Measurements from ENCODE around the gene EMILIN3. TPM values are rescaled to one million over a fixed set of nuclear protein-coding genes. Genes with fewer than 3 reads are reported as not detected.

EMILIN3 gene
- total RNA-seq, 2 donors from 2014 or later, result 1.4 to 2.3 TPM

DNA sequence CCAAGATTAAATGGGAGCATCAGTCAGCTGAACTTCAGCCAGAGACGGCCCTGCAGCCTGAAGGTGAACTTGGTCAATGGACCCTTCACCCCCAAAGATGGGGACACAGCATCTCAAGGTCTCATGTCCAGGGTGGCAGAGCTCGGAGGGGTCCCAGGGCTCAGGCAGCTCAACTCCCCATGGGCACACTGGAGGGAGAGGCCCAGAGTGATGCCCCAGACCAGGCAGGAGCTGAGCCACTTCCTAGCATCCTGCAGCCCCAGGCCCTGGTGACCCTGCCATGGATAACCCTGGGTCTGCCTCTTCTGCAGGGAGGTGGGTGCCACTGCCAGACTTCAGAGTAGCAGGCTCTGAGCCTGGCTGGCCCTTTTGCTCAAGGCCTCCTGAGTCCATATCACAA lies 27.5 kb upstream of the EMILIN3 start:
- intact Hi-C loops (cut with DNase I), result no loop called here
- no peak for DNase-seq (ENCODE audit: low spot score)

DNA sequence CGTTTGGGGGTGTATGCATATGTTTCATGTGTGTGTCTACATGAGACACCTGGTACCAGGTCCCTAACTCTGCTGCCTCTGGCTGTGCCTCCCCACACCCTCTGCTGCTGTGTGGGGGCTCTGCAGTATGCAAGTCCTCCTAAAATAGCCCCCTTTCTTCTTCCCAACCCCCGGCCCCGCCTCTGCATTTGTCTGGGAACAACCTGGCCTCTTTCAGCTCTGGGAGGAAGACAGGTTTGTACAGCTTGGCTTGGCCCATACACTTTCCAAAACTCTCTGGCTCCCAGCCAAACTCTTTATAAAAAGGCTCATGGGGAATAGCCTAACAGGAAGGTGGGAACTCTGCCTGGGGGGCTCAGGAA lies 27.1 kb upstream of the EMILIN3 start:
- no peak for DNase-seq (ENCODE audit: low spot score)
- intact Hi-C loops (cut with DNase I), result no loop called here

DNA sequence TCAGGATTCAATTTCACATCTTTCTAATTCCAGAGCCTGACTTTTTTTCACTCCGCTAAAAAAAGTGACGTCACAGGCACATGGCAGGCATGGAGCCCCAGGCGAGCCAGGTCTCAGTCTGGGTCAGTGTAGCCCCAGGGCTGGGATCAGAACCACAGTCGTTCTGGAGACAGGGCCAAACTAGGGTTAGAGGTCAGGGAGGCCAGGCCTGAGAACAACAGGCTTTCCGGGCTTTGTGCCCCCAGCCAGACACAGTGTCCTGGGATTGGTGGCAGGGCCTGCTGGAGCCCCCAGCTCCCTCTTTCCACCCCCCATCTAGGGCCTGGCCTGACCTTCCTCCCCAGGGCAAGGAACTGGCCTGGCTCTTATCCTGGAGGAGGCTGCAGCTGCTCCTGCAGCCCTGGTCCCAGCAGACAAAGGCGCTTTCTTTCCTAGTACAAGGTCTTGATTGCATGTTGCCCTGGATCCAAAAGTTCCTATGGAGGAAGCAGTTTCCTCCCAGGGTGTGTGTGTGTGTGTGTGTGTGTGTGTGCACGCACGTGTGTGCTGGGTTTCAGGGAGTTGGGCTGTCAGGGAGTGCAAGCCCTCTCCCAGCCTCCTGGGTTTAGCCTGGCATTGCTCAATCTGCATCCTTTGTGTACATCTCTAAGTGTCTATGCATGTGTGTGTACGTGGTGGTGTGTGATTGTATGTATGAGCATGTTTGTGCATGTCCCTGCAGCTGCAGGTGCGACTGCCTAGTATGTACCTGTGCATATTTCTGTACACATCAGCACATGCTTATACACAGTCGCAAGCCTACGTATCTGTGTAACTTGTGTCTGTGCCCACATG lies 26.5 kb upstream of the EMILIN3 start:
- peak; percentile 83 for DNase-seq (ENCODE audit: low spot score)
- intact Hi-C loops (cut with DNase I), result no loop called here

DNA sequence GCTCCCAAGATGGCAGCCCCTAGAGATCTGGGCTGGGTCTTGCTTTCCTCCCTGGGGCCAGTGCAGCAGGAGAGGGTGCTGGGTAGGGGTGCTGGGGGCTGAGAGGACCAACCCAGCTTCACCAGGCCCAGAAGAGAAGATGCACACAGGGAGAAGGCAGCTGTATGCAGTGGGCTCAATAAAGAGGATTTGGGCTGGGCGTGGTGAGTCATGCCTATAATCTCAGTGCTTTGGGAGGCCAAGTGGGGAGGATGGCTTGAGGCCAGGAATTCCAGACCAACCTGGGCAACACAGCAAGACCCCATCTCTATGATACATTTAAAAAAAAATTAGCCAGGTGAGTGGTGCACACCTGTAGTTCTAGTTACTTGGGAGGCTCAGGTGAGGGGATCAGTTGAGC lies 25.7 kb upstream of the EMILIN3 start:
- intact Hi-C loops (cut with DNase I), result no loop called here

DNA sequence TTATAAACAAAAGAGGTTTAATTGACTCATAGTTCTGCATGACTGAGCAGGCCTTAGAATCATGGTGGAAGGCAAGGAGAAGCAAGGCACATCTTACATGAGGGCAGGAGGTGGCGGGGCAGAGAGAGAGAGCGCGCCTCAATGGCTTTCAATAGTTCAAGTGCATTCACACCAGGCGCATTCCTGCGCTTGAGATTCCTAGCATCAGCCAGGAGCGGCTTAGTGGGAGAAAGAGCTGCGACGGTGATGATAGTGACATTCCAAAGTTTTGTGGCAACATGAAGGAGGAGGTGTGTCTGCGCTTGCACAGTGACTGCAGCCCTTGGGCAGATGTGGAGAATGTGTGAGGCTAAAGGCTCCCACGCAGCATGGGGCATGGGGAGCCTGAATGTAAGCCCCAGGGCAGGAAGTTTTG lies 25.0 kb upstream of the EMILIN3 start:
- no peak for DNase-seq (ENCODE audit: low spot score)
- intact Hi-C loops (cut with DNase I), result no loop called here

More for the DNA sequence above, 25.7 kb upstream of the EMILIN3 start:
- DNase-seq (ENCODE audit: low spot score), result no peak

DNA sequence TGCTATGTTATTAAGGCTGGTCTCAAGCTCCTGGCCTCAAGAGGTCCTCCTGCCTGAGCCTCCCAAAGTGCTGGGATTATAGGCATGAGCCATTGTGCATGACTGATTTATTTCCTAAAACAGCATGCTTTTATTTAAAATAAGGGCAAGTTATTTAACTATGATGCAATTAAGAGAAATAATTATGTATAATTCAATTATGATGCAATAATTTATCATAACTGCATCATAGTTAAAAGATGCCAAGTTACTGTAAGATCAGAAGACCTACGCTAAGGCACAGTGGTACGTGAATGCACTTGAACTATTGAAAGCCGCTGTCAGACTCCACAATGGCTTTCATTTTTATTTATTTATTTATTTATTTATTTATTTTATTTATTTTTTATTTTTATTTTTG lies 24.3 kb upstream of the EMILIN3 start:
- DNase-seq (ENCODE audit: low spot score), result no peak
- intact Hi-C loops (cut with DNase I), result no loop called here

DNA sequence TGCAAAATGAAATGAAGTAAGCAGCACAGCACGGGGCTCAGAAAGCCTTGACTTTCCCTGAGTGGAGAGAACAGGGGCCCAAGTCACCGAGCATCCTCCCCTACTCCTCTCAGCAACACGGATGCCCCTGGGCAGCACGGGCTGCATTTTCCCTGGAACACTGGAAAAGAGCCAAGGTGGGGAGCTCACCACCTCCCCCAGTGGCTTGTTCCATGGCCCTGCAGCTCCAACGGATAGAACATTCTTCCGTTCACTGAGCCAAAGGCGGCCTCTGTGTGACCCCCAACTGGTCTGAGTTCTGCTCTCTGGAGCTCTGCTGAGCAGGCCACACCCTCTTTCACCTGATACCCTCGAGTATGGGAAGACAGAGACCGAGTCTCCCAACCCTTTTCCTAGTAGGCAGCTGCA lies 20.8 kb upstream of the EMILIN3 start:
- DNase-seq (ENCODE audit: low spot score), result peak; percentile 63
- intact Hi-C loops (cut with DNase I), result no loop called here

DNA sequence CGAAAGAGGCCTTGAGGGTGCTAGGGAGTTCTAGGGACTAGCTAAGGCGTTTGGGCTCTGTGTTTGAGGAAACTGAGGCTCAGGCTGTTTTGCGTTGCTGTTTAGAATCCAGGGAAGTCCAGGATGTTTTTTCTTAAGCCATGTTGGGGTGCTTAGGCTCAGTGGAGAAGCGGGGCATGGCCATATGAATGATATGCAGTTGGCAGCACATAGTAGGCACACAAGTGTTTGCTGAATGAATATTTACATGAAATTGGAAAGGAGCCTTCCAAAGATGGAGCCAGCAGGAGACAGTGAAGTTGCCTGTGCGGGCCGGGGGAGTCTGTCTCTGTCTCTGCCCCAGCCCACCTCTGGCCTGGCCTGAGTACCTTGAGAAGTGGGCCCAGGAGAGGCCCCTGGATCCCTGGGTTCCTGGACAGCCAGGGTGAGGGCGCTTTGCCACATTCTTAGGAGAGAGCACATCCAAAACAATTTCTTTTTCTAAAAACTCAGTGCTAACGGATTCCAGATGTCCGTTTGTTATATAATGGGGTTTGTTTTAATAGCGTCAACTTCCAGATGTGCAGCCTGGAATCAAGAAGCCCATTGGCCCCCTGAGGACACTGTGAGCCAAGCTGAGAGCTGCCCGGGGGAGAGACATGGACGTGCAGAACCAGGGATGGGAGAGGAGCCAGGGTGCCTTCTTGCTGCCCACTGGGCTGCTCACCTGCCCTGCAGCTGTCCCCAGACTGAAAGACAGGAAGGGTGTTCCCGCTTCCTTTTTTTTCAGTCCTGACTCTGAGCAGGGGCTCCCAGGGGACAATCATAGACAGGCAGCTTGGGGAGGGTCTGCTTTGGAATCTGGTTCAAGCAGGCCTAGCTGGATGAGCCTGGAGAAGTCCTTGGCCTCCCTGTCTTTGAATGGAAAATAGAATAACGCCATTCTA lies 20.1 kb upstream of the EMILIN3 start:
- peak; percentile 72 for DNase-seq (ENCODE audit: low spot score)
- intact Hi-C loops (cut with DNase I), result no loop called here

DNA sequence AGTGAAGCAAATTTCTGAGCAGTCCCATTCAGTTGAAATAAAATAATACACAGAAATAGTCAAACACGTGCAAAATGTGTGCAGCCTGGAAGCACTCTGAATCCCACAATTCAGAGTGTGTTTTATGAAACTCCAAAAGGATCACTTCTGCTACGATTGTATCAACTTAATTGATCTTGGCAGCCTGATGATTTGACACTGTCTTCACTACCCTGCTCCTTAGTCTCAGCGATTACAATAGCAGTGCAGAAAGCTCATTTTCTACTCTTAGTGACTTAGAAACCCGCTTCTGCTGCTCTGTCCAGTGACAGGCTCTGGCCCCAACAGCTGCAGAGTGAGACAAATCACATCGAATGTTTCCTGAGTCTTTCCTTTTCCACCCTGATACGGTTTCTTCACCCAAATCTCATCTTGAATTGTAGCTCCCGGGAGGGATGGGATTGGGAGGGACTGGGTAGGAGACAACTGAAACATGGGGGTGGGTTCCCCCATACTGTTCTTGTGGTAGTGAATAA lies 16.2 kb upstream of the EMILIN3 start:
- peak; percentile 24 for DNase-seq (ENCODE audit: low spot score)
- intact Hi-C loops (cut with DNase I), result no loop called here

DNA sequence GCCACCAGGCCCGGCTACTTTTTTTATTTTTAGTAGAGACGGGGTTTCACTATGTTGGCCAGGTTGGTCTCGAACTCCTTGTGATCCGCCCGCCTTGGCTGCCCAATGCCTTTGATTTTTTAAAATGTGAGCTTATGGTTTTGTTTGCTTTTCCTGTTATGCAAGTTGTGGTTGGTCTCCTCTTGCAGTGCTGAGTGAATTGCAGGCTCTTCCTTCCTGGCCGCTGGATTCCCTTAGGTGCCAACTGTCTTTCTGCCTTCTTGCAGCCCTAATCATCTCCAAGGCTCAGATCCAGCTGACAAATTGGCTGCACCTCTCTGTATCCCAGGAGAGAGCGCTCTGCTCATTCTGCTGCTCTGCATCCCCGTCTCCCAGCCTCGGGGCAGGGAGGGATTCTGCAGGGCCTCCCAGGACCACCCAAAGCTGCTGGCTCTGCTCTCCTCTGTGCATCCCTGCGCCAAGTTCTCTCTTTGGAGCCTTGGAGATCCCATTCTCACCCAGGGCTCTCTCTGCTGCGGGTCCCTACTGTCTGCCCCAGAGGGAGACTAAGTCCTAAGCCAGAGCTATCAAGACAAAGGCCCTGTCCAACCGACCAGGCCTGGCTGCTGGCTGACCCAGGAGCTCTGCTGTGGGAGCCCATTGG lies 14.1 kb upstream of the EMILIN3 start:
- DNase-seq (ENCODE audit: low spot score), result peak; percentile 35
- intact Hi-C loops (cut with DNase I), result no loop called here

DNA sequence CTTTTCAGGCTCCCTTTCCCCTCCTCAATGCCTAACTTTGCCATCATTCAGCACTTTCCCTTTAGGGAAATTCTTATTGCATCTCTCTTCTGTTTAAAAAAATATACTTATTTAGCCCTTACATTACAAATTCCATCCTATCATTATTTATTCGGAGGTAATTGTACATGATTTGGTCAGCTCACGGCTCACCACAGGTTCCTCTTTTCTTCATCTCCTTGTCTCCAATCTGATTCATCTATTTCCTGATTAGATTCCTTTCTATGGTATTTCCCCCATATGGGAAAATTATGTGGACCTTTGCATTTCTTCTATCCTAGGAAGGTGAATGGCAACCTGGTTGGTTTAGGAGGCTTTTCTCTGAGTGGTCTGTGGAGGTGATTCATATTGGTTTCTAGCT lies 12.9 kb upstream of the EMILIN3 start:
- intact Hi-C loops (cut with DNase I), result no loop called here
- DNase-seq (ENCODE audit: low spot score), result no peak

DNA sequence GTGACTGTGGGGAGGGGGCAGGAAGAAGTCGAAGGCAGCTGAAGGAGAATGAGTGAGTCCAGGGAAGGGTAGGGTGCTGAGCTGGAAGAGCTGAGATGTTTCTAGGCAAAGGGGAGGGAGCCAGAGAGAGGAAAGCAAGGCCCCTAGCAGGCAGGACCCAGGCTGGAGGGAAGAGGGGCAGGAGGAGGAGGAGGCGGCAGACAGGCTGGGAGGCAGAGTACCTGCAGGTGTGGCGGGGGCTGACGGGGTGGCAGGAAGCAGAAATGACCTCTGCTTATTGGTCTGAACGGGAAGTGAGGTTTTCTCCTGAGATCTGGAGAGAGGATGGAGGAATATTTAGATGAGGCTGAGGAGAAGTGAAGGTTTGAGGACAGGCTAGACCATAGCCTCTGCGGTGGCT lies 10.7 kb upstream of the EMILIN3 start:
- intact Hi-C loops (cut with DNase I), result no loop called here

DNA sequence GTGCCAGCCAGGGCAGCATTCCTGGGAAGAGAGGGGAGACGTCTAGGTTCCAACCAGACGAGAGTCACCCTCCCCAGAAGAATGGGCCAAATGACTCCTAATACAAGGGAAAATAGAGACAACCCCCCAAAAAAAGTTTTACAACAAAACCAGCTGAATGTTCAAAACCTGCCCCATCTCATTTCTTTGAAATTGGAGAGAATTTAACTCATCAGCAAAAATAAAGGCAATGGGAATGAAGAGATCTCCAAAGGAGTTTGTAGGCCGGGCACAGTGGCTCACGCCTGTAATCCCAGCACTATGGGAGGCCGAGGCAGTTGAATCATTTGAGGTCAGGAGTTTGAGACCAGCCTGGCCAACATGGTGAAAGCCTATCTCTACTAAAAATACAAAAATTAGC lies 9.7 kb upstream of the EMILIN3 start:
- intact Hi-C loops (cut with DNase I), result no loop called here
- no peak for DNase-seq (ENCODE audit: low spot score)

More for the DNA sequence above, 10.7 kb upstream of the EMILIN3 start:
- DNase-seq (ENCODE audit: low spot score), result peak; percentile 24

DNA sequence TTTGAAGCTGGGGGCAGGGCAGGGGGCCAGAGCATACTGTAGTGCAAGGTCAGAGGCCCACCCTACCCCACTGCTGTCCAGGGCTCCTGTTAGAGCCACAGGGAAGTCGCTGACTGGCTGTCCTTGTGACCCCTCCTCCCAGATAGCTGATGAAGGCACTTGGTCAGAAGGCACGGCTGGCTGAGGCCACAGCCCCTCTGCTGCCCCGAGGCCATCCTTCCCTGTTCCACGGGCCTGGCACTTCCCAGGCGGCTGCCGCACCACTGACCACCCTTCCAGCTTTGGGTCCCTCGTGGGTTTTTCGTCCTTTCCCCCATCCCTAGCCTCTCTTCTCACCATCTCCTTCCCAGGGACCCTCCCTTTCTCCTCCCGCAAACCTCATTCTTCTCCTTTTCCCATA lies 9.2 kb upstream of the EMILIN3 start:
- DNase-seq (ENCODE audit: low spot score), result no peak
- intact Hi-C loops (cut with DNase I), result no loop called here

DNA sequence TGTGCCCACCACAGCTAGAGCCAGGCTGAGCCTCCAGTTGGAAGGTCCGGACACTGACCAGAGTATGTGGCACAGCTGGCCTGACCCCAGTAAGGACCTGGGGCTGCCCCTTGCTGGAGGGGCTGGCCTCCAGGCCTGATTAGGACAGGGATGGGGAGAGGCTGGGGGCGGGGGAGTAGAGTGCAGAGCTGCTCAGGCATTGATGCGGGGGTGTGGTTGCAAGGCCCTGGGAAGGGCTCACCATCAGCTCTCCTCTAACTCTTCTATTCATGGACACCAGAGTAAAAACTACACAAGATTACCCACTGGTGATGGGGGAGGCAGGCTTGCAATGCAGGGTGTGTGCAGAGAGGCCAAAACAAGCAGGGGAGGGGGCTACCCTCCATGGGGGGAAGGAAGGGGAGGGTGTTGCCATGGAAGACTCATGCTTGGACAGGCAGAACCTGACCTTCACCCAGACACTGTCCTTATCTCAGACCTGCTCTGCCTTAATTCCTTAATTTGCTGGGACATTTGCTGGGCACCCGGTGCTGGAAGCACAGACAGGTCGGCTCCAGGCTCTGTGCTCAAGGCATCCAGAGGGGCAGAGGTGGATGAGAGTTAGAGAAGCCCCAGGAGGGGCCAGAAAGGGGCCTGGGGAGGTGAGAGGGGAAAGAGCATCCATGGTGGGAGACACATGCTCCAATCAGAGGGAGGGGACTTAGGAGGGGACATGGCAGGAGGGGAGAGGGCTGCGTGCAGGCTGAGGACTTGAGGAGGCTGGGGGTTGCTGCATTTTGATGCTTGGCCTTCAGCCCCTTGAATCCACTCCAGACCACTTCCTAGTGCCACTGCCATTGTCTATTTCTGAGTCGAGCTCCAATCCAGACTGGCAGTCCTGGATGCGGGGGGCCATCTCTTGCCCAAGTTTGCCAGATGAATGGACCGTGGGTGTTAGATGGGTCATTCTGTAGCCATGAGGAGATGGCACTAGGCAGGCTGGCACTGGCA lies 7.6 kb upstream of the EMILIN3 start:
- intact Hi-C loops (cut with DNase I), result loop anchor here in 1 of 2 donors (1.0 kb wide), 1 partner anchor 28 kb away; no protein-coding TSS in a partner anchor

DNA sequence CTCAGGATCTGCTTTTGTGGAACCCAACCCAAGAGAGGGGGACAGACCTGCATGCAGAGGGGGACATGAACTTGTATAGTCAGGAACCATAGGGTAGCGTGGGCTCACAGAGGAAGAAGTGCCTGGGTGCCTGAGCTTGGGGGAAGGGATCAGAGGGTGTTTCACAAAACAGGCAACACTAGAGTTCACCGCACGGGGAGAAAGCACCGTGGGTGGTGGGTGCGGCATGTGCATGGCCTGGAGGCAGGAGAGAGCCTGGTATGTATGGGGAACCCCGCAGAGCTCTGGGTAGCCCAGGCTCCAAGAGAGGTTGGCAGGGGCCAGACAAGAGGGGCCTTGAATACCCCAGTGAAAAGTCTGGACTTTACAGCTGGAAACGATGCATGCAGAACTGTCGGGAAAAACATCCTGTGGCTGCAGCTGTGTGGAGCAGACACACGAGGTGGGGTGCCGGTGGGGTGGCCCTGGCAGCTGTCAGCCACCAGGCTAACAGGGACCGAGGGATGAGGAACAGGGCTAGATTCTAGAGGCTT lies 6.7 kb upstream of the EMILIN3 start:
- peak; percentile 70 for DNase-seq (ENCODE audit: low spot score)
- intact Hi-C loops (cut with DNase I), result loop anchor here in 1 of 2 donors (1.0 kb wide), 1 partner anchor 27 kb away; no protein-coding TSS in a partner anchor

More for the DNA sequence above, 7.6 kb upstream of the EMILIN3 start:
- DNase-seq (ENCODE audit: low spot score), result peak; percentile 65

DNA sequence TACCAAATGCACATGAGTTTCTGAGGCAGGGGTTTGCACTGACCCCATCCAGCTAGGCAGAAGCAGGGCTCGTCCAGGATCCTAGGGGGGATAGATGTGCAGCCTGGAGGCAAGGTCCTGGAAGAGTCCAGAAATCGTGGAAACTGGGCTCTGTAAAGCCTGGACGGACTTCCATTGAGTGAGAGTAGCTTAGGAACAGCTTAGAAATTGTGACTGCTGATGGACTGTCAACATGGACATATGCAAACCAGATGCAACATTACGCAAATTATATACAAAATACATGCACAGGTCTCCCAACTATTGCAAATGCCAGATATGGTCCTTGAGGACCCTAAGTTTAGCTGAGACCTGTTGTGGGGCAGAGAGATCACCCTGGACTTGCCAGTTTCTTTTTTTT lies 4.8 kb upstream of the EMILIN3 start:
- intact Hi-C loops (cut with DNase I), result no loop called here
- no peak for DNase-seq (ENCODE audit: low spot score)

DNA sequence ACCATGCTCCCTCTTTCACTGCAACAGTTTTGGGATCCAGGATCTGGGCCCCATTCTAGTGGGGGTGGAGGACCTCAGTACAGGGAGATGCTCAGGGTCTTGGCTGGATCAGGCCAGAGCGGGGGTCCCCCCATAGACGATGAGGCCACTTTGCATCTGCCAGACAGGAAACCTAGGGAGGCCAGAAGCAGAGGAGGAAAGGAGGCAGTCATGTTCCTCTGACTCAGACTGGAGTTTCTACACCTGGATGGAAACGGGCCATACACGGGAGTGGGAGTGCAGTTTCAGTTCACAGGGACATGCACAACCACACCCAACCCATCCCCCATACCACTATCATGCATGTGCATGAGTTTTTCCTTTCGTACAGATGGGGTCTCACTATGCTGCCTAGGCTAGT lies 3.6 kb upstream of the EMILIN3 start:
- intact Hi-C loops (cut with DNase I), result no loop called here
- peak; percentile 52 for DNase-seq (ENCODE audit: low spot score)

Measured in posterior vena cava (tissue), 2 donors.